HCT116 (cell line): ENCODE measurements around the gene AP3D1. TPM values are rescaled to one million over a fixed set of nuclear protein-coding genes. Genes with fewer than 3 reads are reported as not detected.

ENCODE experiments used
- ATAC-seq: fragments of 200-7000 bp; cut with Tn5 transposase; 2 replicates; pipeline ENCODE4 v1.9.1; 2020; ENCODE audit warnings: mild to moderate bottlenecking, moderate library complexity
- BruUV-seq: library from RNA; stranded (reverse); fragments of 400-500 nt; replicated peaks from 2 replicates; lab custom pipeline; 2021; lab: Mats Ljungman, UMichigan
- CTCF ChIA-PET: fragments of 300-600 bp; sonication (Branson Sonifier 250); formaldehyde crosslinking; loops from one replicate; lab custom pipeline; 2021; ENCODE audit warnings: antibody characterized with exemption; lab: Charles Lee
- POLR2A ChIA-PET: fragments of 300-600, 350-600 bp; sonication (Branson Sonifier 250); formaldehyde crosslinking; loops from one replicate; lab custom pipeline; 2021; ENCODE audit warnings: antibody characterized with exemption; lab: Charles Lee
- RAD21 ChIA-PET, 2 experiments: fragments of 300-600 bp; sonication (Branson Sonifier 250); formaldehyde crosslinking; loops; one replicate each; lab custom pipeline; 2023; ENCODE audit warnings: low total read pairs in 2 of 2; ENCODE audit not compliant: uncharacterized antibody in 2 of 2, unreplicated experiment in 2 of 2, low non-redundant PET in 1 of 2; lab: Charles Lee
- DNase-seq: peaks from one replicate; pipeline ENCODE4 v3.0.0-alpha.2; 2010; ENCODE audit warnings: low read depth, low spot score
- H2AFZ ChIP-seq: fragments of 200-600 bp; shearing (Covaris generic), sonication (generic); 2 replicates; pipeline ENCODE4 v1.6.1; 2017; ENCODE audit warnings: low read depth, mixed run types, mixed read lengths, antibody characterized with exemption, low read length; ENCODE audit not compliant: poor library complexity, severe bottlenecking
- H3K27ac ChIP-seq: 2 replicates; pipeline ENCODE4 v1.5.1; 2012; ENCODE audit warnings: low read depth, low read length
- H3K27me3 ChIP-seq: fragments of 200-600 bp; sonication (generic); 2 replicates; pipeline ENCODE4 v1.6.1; 2016; ENCODE audit warnings: mixed run types, low read length, mixed read lengths; ENCODE audit not compliant: insufficient read depth
- H3K36me3 ChIP-seq, 2 experiments: fragments of 200-500 bp in 1 of 2; fragments of 200-600 bp in 1 of 2; sonication (Bioruptor generic) in 1 of 2; sonication (generic) in 1 of 2; 2 replicates each; pipeline versions ENCODE4 v1.5.1 to v1.6.1; 2014 to 2016; ENCODE audit warnings: low read length in 2 of 2, inconsistent platforms in 1 of 2, mixed read lengths in 1 of 2, mixed run types in 1 of 2; ENCODE audit not compliant: insufficient read depth in 2 of 2, control insufficient read depth in 1 of 2
- H3K4me1 ChIP-seq, 2 experiments: fragments of 200-600 bp in 1 of 2; sonication (generic) in 1 of 2; 2 replicates each; pipeline versions ENCODE4 v1.5.1 to v1.6.1; 2012 to 2017; ENCODE audit warnings: low read length in 2 of 2, inconsistent platforms in 1 of 2, mild to moderate bottlenecking in 1 of 2, mixed read lengths in 1 of 2, mixed run types in 1 of 2, moderate library complexity in 1 of 2; ENCODE audit not compliant: insufficient read depth in 2 of 2, control insufficient read depth in 1 of 2
- H3K4me2 ChIP-seq: fragments of 200-600 bp; sonication (generic); 2 replicates; pipeline ENCODE4 v1.6.1; 2017; ENCODE audit warnings: mixed run types, low read length, mixed read lengths
- H3K4me3 ChIP-seq, 2 experiments: fragments of 200-600 bp in 1 of 2; sonication (generic) in 1 of 2; replicated peaks in 1 of 2; 2 replicates each; pipeline ENCODE4 v1.5.1; 2011 to 2016; ENCODE audit warnings: low read length in 2 of 2, control low read depth in 1 of 2, low read depth in 1 of 2, mild to moderate bottlenecking in 1 of 2, mixed read lengths in 1 of 2, mixed run types in 1 of 2
- H3K79me2 ChIP-seq: fragments of 200-600 bp; sonication (generic); 2 replicates; pipeline ENCODE4 v1.6.1; 2017; ENCODE audit warnings: mild to moderate bottlenecking, mixed run types, low read length, moderate library complexity, mixed read lengths; ENCODE audit not compliant: insufficient read depth
- H3K9ac ChIP-seq: fragments of 200-600 bp; sonication (generic); 2 replicates; pipeline ENCODE4 v1.6.1; 2016; ENCODE audit warnings: low read length, mixed read lengths
- H3K9me2 ChIP-seq: fragments of 200-600 bp; sonication (generic), shearing (Covaris generic); 2 replicates; pipeline ENCODE4 v1.6.1; 2017; ENCODE audit warnings: mixed run types, mild to moderate bottlenecking, moderate library complexity; ENCODE audit not compliant: insufficient read depth
- H3K9me3 ChIP-seq, 2 experiments: fragments of 200-500 bp in 1 of 2; fragments of 200-600 bp in 1 of 2; sonication (Bioruptor generic) in 1 of 2; sonication (generic) in 1 of 2; 2 replicates each; pipeline ENCODE4 v1.6.1; 2014 to 2017; ENCODE audit warnings: low read length in 2 of 2, mixed read lengths in 2 of 2, inconsistent platforms in 1 of 2, low read depth in 1 of 2, mild to moderate bottlenecking in 1 of 2, mixed run types in 1 of 2, moderate library complexity in 1 of 2; ENCODE audit not compliant: control insufficient read depth in 1 of 2, insufficient read depth in 1 of 2
- H4K20me1 ChIP-seq: fragments of 200-600 bp; sonication (generic), shearing (Covaris generic); 2 replicates; pipeline ENCODE4 v1.6.1; 2017; ENCODE audit warnings: mixed run types, mild to moderate bottlenecking, moderate library complexity; ENCODE audit not compliant: insufficient read depth
- ATF3 ChIP-seq: IDR thresholded peaks from 2 replicates; pipeline ENCODE4 v1.6.1; 2012
- CBX3 ChIP-seq: IDR thresholded peaks from 2 replicates; pipeline ENCODE4 v1.6.1; 2012; ENCODE audit warnings: low read depth
- EZH2phosphoT487 ChIP-seq: fragments of 200-600 bp; IDR thresholded peaks from 2 replicates; pipeline ENCODE4 v1.6.1; 2018; ENCODE audit warnings: antibody characterized with exemption, borderline replicate concordance
- FOSL1 ChIP-seq: IDR thresholded peaks from 2 replicates; pipeline ENCODE4 v1.6.1; 2012; ENCODE audit warnings: low read depth
- JUND ChIP-seq: IDR thresholded peaks from 2 replicates; pipeline ENCODE4 v1.6.1; 2012
- POLR2A ChIP-seq: IDR thresholded peaks from 2 replicates; pipeline ENCODE4 v1.7.0; 2011; ENCODE audit warnings: borderline replicate concordance; ENCODE audit not compliant: insufficient read depth, insufficient read length; ENCODE audit errors: extremely low read depth
- POLR2AphosphoS5 ChIP-seq: IDR thresholded peaks from 2 replicates; pipeline ENCODE4 v1.6.1; 2011; ENCODE audit warnings: mild to moderate bottlenecking, low read depth, low read length, moderate library complexity
- REST ChIP-seq: IDR thresholded peaks from 2 replicates; pipeline ENCODE4 v1.6.1; 2012; ENCODE audit warnings: low read depth
- SIN3A ChIP-seq: IDR thresholded peaks from 2 replicates; pipeline ENCODE4 v1.6.1; 2012; ENCODE audit warnings: low read depth
- SP1 ChIP-seq: IDR thresholded peaks from 2 replicates; pipeline ENCODE4 v1.6.1; 2012; ENCODE audit warnings: low read depth
- SRF ChIP-seq: IDR thresholded peaks from 2 replicates; pipeline ENCODE4 v1.6.1; 2012; ENCODE audit warnings: low read depth
- TCF7L2 ChIP-seq: IDR thresholded peaks from 2 replicates; pipeline ENCODE4 v1.7.0; 2011; ENCODE audit warnings: borderline replicate concordance, inconsistent platforms; ENCODE audit not compliant: insufficient read depth, insufficient read length; ENCODE audit errors: extremely low read depth
- YY1 ChIP-seq: IDR thresholded peaks from 2 replicates; pipeline ENCODE4 v1.6.1; 2011; ENCODE audit warnings: low read length, low read depth, moderate library complexity, mild to moderate bottlenecking; ENCODE audit not compliant: insufficient replicate concordance; ENCODE audit errors: extremely low read depth
- ZFX ChIP-seq: fragments of 450-650 bp; IDR thresholded peaks from 2 replicates; pipeline ENCODE4 v1.6.1; 2017
- ZNF274 ChIP-seq: fragments of 200-500 bp; sonication (Bioruptor generic); IDR thresholded peaks from 2 replicates; pipeline ENCODE4 v1.6.1; 2014; ENCODE audit warnings: mild to moderate bottlenecking, low read depth, low read length, inconsistent platforms
- intact Hi-C: fragments of 100-400 bp; cut with micrococcal nuclease; formaldehyde crosslinking; loops from 2 replicates; pipeline ENCODE4 v1.10.0; 2022
- total RNA-seq: library from RNA; stranded (reverse); gene quantifications from one replicate; pipeline ENCODE4 v1.2.1, GENCODE V29; 2021; ENCODE audit not compliant: unreplicated experiment

Gene AP3D1
- total RNA-seq, 1 experiment from 2014 or later = 137 TPM

GRCh38 chr19:2154587-2155075, 3.3 kb upstream of the AP3D1 start:
- no peak for ATAC-seq
- Histone ChIP-seq H4K20me1 (no peaks in the 10 kb centered on the region), H2AFZ (peak overlapping the region; percentile 75), H3K27ac (peak overlapping the region; percentile 59), H3K4me2 (peak overlapping the region; percentile 62), H3K9me3 (no peaks in the 10 kb centered on the region), H3K27me3 (no peaks in the 10 kb centered on the region), H3K36me3 (peaks cover 0 to 4% of the 10 kb centered on the region in 2 experiments; a peak in 1 of 4 replicates), H3K4me3 (peak overlapping the region in 1 of 2 experiments; percentile 27; a peak in 2 of 4 replicates), H3K79me2 (peaks cover 15% of the 10 kb centered on the region), H3K4me1 (peaks cover 36 to 52% of the 10 kb centered on the region in 2 experiments), H3K9me2 (no peaks in the 10 kb centered on the region), H3K9ac (peak overlapping the region; percentile 25)
- intact Hi-C loops = loop anchor here (5.0 to 10.0 kb wide), 5 partner anchors 122 to 460 kb away; partner anchors contain the start of genes ADAT3, BTBD2 and SCAMP4
- BruUV-seq = no TSS peak
- no peak for DNase-seq
- CTCF ChIA-PET = interaction anchor here (0.8 to 3.0 kb wide), 4 partner anchors 45 to 118 kb away, joined by 3 to 21 read pairs (median 4); partner anchors contain the start of gene PLEKHJ1
- no peak for TF ChIP-seq YY1
- no peak for TF ChIP-seq SRF
- TF ChIP-seq ZNF274 = no peak
- TF ChIP-seq JUND = no peak
- TF ChIP-seq SP1 = no peak; the same call in 1 of the 2 replicates
- TF ChIP-seq FOSL1 = no peak; the same call in 1 of the 2 replicates
- no peak for TF ChIP-seq REST
- TF ChIP-seq CBX3 = no peak
- no peak for TF ChIP-seq ZFX
- TF ChIP-seq SIN3A = no peak
- TF ChIP-seq POLR2AphosphoS5 = no peak
- no peak for TF ChIP-seq ATF3
- no peak for TF ChIP-seq EZH2phosphoT487
- no peak for TF ChIP-seq TCF7L2
- TF ChIP-seq POLR2A = no peak
- RAD21 ChIA-PET = no interaction called here
- POLR2A ChIA-PET = interaction anchor here (0.7 to 0.9 kb wide), 6 partner anchors 9 to 173 kb away, joined by 3 to 5 read pairs (median 4); partner anchors contain the start of genes DOT1L and LSM7
